ENCODE results near the gene RPS19BP1. TPM values are rescaled to one million over a fixed set of nuclear protein-coding genes. Genes with fewer than 3 reads are reported as not detected.

RPS19BP1 gene
- total and polyA plus RNA-seq, 2 of the 8 experiments (the other 6 are each of a cell fraction or from before 2014, with no cell fraction given), result 77.9 to 97.9 TPM

DNA sequence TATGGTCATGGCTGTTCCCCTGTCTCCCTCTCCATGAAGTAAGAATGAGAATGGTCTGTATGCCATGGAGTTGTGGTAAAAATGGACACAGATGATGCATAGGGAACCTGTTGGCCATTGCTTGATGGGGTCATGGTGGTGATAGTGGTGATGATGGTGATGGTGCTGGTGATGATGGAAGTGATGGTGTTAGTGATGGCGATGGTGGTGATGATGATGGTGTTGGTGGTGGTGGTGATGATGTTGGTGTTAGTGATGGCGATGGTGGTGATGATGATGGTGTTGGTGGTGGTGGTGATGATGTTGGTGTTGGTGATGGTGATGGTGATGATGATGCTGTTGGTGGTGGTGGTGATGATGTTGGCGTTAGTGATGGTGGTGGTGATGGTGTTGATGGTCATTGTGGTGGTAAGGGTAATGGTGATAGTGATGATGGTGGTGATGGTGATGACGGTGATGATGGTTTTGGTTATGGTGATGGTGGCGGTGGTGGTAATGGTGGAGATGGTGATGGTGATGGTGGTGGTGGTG is 32.9 kb upstream of the RPS19BP1 start:
- H3K9ac ChIP-seq (replicated peaks in 1 of 4; ENCODE audit: extremely low read depth in 1 of 4, low read depth in 3 of 4, low read length in 3 of 4), result no peak overlapping the region
- H3K4me3 ChIP-seq (ENCODE audit: extremely low read depth in 1 of 4, insufficient read depth in 2 of 4, low read depth in 3 of 4, low read length in 4 of 4), result no peak overlapping the region
- peaks cover 9% of the 10 kb centered on the region; the same call in 1 of the 2 replicates for H3K79me1 ChIP-seq (ENCODE audit: low read depth, low read length)
- H3K79me2 ChIP-seq (ENCODE audit: control insufficient read depth in 1 of 2, insufficient read depth in 2 of 2, low read length in 2 of 2), result peaks cover 0 to 4% of the 10 kb centered on the region in 2 experiments; a peak in 2 of 4 replicates
- H3K27me3 ChIP-seq (replicated peaks in 1 of 4; ENCODE audit: control insufficient read depth in 3 of 4, extremely low read depth in 1 of 4, insufficient read depth in 3 of 4, low read length in 3 of 4), result peaks cover 0 to 12% (median 6%) of the 10 kb centered on the region in 4 experiments; a peak in 6 of 7 replicates
- peak overlapping the region; percentile 94 for H3K56ac ChIP-seq (replicated peaks; ENCODE audit: insufficient read length, low read depth, low read length)
- no peak overlapping the region for H2BK15ac ChIP-seq (ENCODE audit: low read length)
- H2BK12ac ChIP-seq (ENCODE audit: low read depth, low read length), result peak overlapping the region; percentile 60; the same call in 1 of the 2 replicates
- no peak overlapping the region for H2BK120ac ChIP-seq (replicated peaks; ENCODE audit: low read depth, low read length)
- peaks cover 0 to 20% of the 10 kb centered on the region in 2 experiments for H4K20me1 ChIP-seq (replicated peaks in 1 of 2; ENCODE audit: control insufficient read depth in 1 of 2, insufficient read depth in 2 of 2, low read length in 2 of 2)
- 0 out of 7 replicates have a peak, but pooled peaks cover 0 to 4% (median 0%) of the 10 kb centered on the region in 4 experiments for H3K4me1 ChIP-seq (replicated peaks in 1 of 4; ENCODE audit: control insufficient read depth in 3 of 4, insufficient read depth in 4 of 4, low read length in 3 of 4)
- no peak overlapping the region for H3K23ac ChIP-seq (ENCODE audit: insufficient read length)
- no peak overlapping the region for H3K4me2 ChIP-seq (ENCODE audit: insufficient read depth in 1 of 2, low read depth in 2 of 2, low read length in 2 of 2)
- H3K23me2 ChIP-seq (ENCODE audit: low read depth, low read length), result peaks cover 19% of the 10 kb centered on the region; the same call in 1 of the 2 replicates
- no peak overlapping the region for H4K8ac ChIP-seq (ENCODE audit: extremely low read depth, insufficient read depth, low read length)
- H3K4ac ChIP-seq (replicated peaks; ENCODE audit: insufficient read length, low read depth, low read length), result no peak overlapping the region
- H4K5ac ChIP-seq (ENCODE audit: insufficient read length, low read depth, low read length), result no peak overlapping the region
- peaks cover 0 to 7% of the 10 kb centered on the region in 2 experiments; a peak in 1 of 4 replicates for H3K9me3 ChIP-seq (ENCODE audit: insufficient read depth in 2 of 2, low read depth in 1 of 2, low read length in 1 of 2)
- H3K18ac ChIP-seq (ENCODE audit: extremely low read depth, low read length), result no peak overlapping the region
- H3K27ac ChIP-seq (ENCODE audit: low read depth, low read length), result no peak overlapping the region
- no peak overlapping the region for H4K91ac ChIP-seq (replicated peaks; ENCODE audit: insufficient read length, low read length)
- no peaks in the 10 kb centered on the region; a peak in 1 of 8 replicates for H3K36me3 ChIP-seq (ENCODE audit: control insufficient read depth in 2 of 4, insufficient read depth in 4 of 4, low read length in 3 of 4)
- WGBS, 2 experiments (ENCODE audit: extremely low coverage in 1 of 2, insufficient coverage in 1 of 2, insufficient read length in 1 of 2, insufficient replicate concordance in 2 of 2, low coverage in 1 of 2, low lambda C conversion rate in 2 of 2, missing lambda C conversion rate in 1 of 2), result 84% methylated on average over 5 of the region's 5 CpGs; no CpG with 5 or more reads in 1 of the 2 experiments
- no peak overlapping the region for H2BK5ac ChIP-seq (ENCODE audit: low read depth, low read length)
- H2AFZ ChIP-seq (ENCODE audit: low read length), result no peak overlapping the region
- DNase-seq (ENCODE audit: low read depth in 1 of 2, low spot score in 2 of 2), result no peak
- POLR2A ChIA-PET (ENCODE audit: partially characterized antibody), result no interaction called here
- H2AK5ac ChIP-seq (ENCODE audit: low read depth, low read length), result peak overlapping the region; percentile 53; the same call in 1 of the 2 replicates
- no peak overlapping the region for H2BK20ac ChIP-seq (ENCODE audit: low read length)
- no peak for FAIRE-seq
- H3K14ac ChIP-seq (ENCODE audit: insufficient read length), result no peak overlapping the region
- CTCF ChIA-PET (ENCODE audit: partially characterized antibody), result interaction anchor here (1.3 to 1.6 kb wide), 2 partner anchors 23 to 28 kb away, joined by 4 read pairs; no protein-coding TSS in a partner anchor
- no peak for TF ChIP-seq TBP (IDR thresholded peaks at IDR 0.05; ENCODE audit: low read depth, low read length)
- no peak for TF ChIP-seq SIX5 (IDR thresholded peaks at IDR 0.05; ENCODE audit: low read depth, low read length)
- TF ChIP-seq JUN (IDR thresholded peaks at IDR 0.05; ENCODE audit: low read depth, low read length), result no peak
- TF ChIP-seq ASH2L (IDR thresholded peaks at IDR 0.05; ENCODE audit: low read length), result no peak
- TF ChIP-seq BCL11A (IDR thresholded peaks at IDR 0.05; ENCODE audit: low read depth in 2 of 2, low read length in 2 of 2), result no peak
- no peak for TF ChIP-seq BRCA1 (IDR thresholded peaks at IDR 0.05; ENCODE audit: low read depth, low read length)
- no peak for TF ChIP-seq CREB1 (IDR thresholded peaks at IDR 0.05)
- no peak for TF ChIP-seq CTCF (IDR thresholded peaks at IDR 0.05; ENCODE audit: control extremely low read depth in 1 of 3, insufficient read depth in 1 of 3, low read depth in 1 of 3, low read length in 3 of 3)
- TF ChIP-seq, protein P1, sequence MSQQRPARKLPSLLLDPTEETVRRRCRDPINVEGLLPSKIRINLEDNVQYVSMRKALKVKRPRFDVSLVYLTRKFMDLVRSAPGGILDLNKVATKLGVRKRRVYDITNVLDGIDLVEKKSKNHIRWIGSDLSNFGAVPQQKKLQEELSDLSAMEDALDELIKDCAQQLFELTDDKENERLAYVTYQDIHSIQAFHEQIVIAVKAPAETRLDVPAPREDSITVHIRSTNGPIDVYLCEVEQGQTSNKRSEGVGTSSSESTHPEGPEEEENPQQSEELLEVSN (IDR thresholded peaks at IDR 0.05), result no peak
- no peak for TF ChIP-seq CTBP2 (IDR thresholded peaks at IDR 0.05; ENCODE audit: borderline replicate concordance, insufficient read depth, insufficient read length, low read length)
